Non-pigmented ciliary epithelial cell (primary cell): ENCODE measurements around the gene MYOZ3.

Source experiments
- DNase-seq: peaks from one replicate; pipeline ENCODE4 v3.0.0-alpha.2; 2010; ENCODE audit warnings: low read depth

Gene MYOZ3

GRCh38 chr5:150703762-150704161, 42.7 kb downstream of the MYOZ3 start:
- DNase-seq = no peak

GRCh38 chr5:150706776-150707390, 45.8 kb downstream of the MYOZ3 start:
- DNase-seq = no peak

GRCh38 chr5:150710165-150710564, 49.1 kb downstream of the MYOZ3 start:
- no peak for DNase-seq

- DNase-seq = no peak
These were observed 62.8 kb downstream of the MYOZ3 start for GRCh38 chr5:150723845-150724244.
